Measurements from ENCODE around the gene ACTN4.

GRCh38 chr19:38686530-38686888 is 39.1 kb downstream of the ACTN4 start:
- TF ChIP-seq, protein P1, sequence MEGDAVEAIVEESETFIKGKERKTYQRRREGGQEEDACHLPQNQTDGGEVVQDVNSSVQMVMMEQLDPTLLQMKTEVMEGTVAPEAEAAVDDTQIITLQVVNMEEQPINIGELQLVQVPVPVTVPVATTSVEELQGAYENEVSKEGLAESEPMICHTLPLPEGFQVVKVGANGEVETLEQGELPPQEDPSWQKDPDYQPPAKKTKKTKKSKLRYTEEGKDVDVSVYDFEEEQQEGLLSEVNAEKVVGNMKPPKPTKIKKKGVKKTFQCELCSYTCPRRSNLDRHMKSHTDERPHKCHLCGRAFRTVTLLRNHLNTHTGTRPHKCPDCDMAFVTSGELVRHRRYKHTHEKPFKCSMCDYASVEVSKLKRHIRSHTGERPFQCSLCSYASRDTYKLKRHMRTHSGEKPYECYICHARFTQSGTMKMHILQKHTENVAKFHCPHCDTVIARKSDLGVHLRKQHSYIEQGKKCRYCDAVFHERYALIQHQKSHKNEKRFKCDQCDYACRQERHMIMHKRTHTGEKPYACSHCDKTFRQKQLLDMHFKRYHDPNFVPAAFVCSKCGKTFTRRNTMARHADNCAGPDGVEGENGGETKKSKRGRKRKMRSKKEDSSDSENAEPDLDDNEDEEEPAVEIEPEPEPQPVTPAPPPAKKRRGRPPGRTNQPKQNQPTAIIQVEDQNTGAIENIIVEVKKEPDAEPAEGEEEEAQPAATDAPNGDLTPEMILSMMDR (conservative IDR thresholded peaks at IDR 0.05 in 1 of 2, IDR thresholded peaks at IDR 0.05 in 1 of 2; ENCODE audit: low read depth in 1 of 2, low read length in 2 of 2), result no peak
- no peak for TF ChIP-seq EZH2 (IDR thresholded peaks at IDR 0.05; ENCODE audit: low read length, missing control alignments)

All from fibroblast of lung (primary cell).